GM23338 (cell line): ENCODE data around the gene GALM. TPM values are rescaled to one million over a fixed set of nuclear protein-coding genes. Genes with fewer than 3 reads are reported as not detected.
A peak's percentile ranks its signal among the peaks of the same experiment; 100 is the strongest.

Experiments used
- ATAC-seq: fragments of 200-7000 bp; cut with Tn5 transposase; 3 replicates; pipeline ENCODE4 v1.9.1; 2020
- DNase-seq: peaks from one replicate; pipeline ENCODE4 v3.0.0-alpha.2; 2015; ENCODE audit warnings: low spot score
- H2AFZ ChIP-seq: fragments of 200-600 bp; sonication (generic); 2 replicates; pipeline ENCODE4 v1.8.0; 2016; ENCODE audit warnings: antibody characterized with exemption, mild to moderate bottlenecking, moderate library complexity
- H3F3A ChIP-seq: fragments of 200-600 bp; sonication (generic); replicated peaks from 2 replicates; pipeline ENCODE4 v1.8.0; 2017; ENCODE audit warnings: antibody characterized with exemption, mixed run types, low read depth
- H3K27ac ChIP-seq: fragments of 200-600 bp; sonication (generic); 2 replicates; pipeline ENCODE4 v1.6.1; 2016; ENCODE audit warnings: low read depth
- H3K27me3 ChIP-seq: fragments of 200-600 bp; sonication (generic); 2 replicates; pipeline ENCODE4 v1.8.0; 2016; ENCODE audit warnings: mild to moderate bottlenecking, mixed run types, moderate library complexity; ENCODE audit not compliant: insufficient read depth
- H3K36me3 ChIP-seq: fragments of 200-600 bp; sonication (generic); 2 replicates; pipeline ENCODE4 v1.8.0; 2016; ENCODE audit warnings: mild to moderate bottlenecking; ENCODE audit not compliant: insufficient read depth
- H3K4me1 ChIP-seq: fragments of 200-600 bp; sonication (generic); 2 replicates; pipeline ENCODE4 v1.8.0; 2016; ENCODE audit warnings: mild to moderate bottlenecking, moderate library complexity; ENCODE audit not compliant: insufficient read depth
- H3K4me2 ChIP-seq: fragments of 200-600 bp; sonication (generic); 2 replicates; pipeline ENCODE4 v1.7.1; 2017; ENCODE audit warnings: mixed run types
- H3K4me3 ChIP-seq: fragments of 200-600 bp; sonication (generic); 2 replicates; pipeline ENCODE4 v1.6.1; 2016; ENCODE audit warnings: mixed run types
- H3K79me2 ChIP-seq: fragments of 200-600 bp; sonication (generic); replicated peaks from 2 replicates; pipeline ENCODE4 v1.8.0; 2017; ENCODE audit warnings: mild to moderate bottlenecking; ENCODE audit not compliant: insufficient read depth
- H3K9me2 ChIP-seq: fragments of 200-600 bp; sonication (generic); 2 replicates; pipeline ENCODE4 v1.8.0; 2017; ENCODE audit not compliant: insufficient read depth
- H4K20me1 ChIP-seq: fragments of 200-600 bp; sonication (generic); replicated peaks from 2 replicates; pipeline ENCODE4 v1.8.0; 2017; ENCODE audit warnings: mild to moderate bottlenecking; ENCODE audit not compliant: insufficient read depth
- H3K27ac Mint-ChIP-seq: 2 replicates; pipeline ENCODE4 v1.8.0; 2020; ENCODE audit warnings: inconsistent platforms, mild to moderate bottlenecking, moderate library complexity, mixed read lengths
- H3K27me3 Mint-ChIP-seq: 3 replicates; pipeline ENCODE4 v1.8.0; 2022; ENCODE audit warnings: low read depth, mild to moderate bottlenecking, moderate library complexity, mixed read lengths, inconsistent platforms; ENCODE audit not compliant: insufficient read depth, poor library complexity
- H3K36me3 Mint-ChIP-seq: 3 replicates; pipeline ENCODE4 v1.8.0; 2021; ENCODE audit warnings: low read depth, mild to moderate bottlenecking, inconsistent platforms, moderate library complexity, mixed read lengths
- H3K4me1 Mint-ChIP-seq: 3 replicates; pipeline ENCODE4 v1.8.0; 2020; ENCODE audit warnings: mild to moderate bottlenecking, inconsistent platforms, mixed read lengths
- H3K4me3 Mint-ChIP-seq: 3 replicates; pipeline ENCODE4 v1.8.0; 2021; ENCODE audit warnings: moderate library complexity, mild to moderate bottlenecking, inconsistent platforms, mixed read lengths
- H3K9me3 Mint-ChIP-seq: 3 replicates; pipeline ENCODE4 v1.8.0; 2020; ENCODE audit warnings: moderate library complexity, mild to moderate bottlenecking, inconsistent platforms, mixed read lengths
- CREB1 ChIP-seq: fragments of 250-450 bp; sonication (Bioruptor Pico); IDR thresholded peaks from 2 replicates; pipeline ENCODE4 v1.5.0; 2020; ENCODE audit warnings: low read depth, mild to moderate bottlenecking, moderate library complexity
- EZH2 ChIP-seq: fragments of 200-600 bp; sonication (generic); IDR thresholded peaks from one replicate; pipeline ENCODE4 v1.8.0; 2017; ENCODE audit warnings: antibody characterized with exemption, mild to moderate bottlenecking, low read depth; ENCODE audit not compliant: unreplicated experiment
- EZH2phosphoT487 ChIP-seq: fragments of 200-600 bp; sonication (generic); IDR thresholded peaks from one replicate; pipeline ENCODE4 v1.8.1; 2018; ENCODE audit warnings: antibody characterized with exemption; ENCODE audit not compliant: unreplicated experiment
- JUNB ChIP-seq: IDR thresholded peaks from one replicate; pipeline ENCODE4 v1.6.1; 2016; ENCODE audit warnings: antibody characterized with exemption; ENCODE audit not compliant: unreplicated experiment
- NANOG ChIP-seq: IDR thresholded peaks from 2 replicates; pipeline ENCODE4 v1.6.1; 2016; ENCODE audit warnings: antibody characterized with exemption, borderline replicate concordance
- POLR2AphosphoS5 ChIP-seq: IDR thresholded peaks from 2 replicates; pipeline ENCODE4 v1.6.1; 2016; ENCODE audit warnings: antibody characterized with exemption, low read depth
- STAT1 ChIP-seq: IDR thresholded peaks from one replicate; pipeline ENCODE4 v1.6.1; 2016; ENCODE audit warnings: antibody characterized with exemption; ENCODE audit not compliant: unreplicated experiment
- ZNF114 ChIP-seq: fragments of 250-450 bp; sonication (Bioruptor Pico); IDR thresholded peaks from 2 replicates; pipeline ENCODE4 v1.5.0; 2020; ENCODE audit warnings: mild to moderate bottlenecking, moderate library complexity
- ZNF331 ChIP-seq: fragments of 250-450 bp; sonication (Bioruptor Pico); IDR thresholded peaks from 2 replicates; pipeline ENCODE4 v1.5.0; 2020; ENCODE audit warnings: low read depth, mild to moderate bottlenecking, moderate library complexity
- polyA plus RNA-seq: library from polyadenylated mRNA; unstranded; fragments of >200 nt; fragmentation: Nextera tagmentation; extraction: Ambion mirVana; gene quantifications from 2 replicates; pipeline ENCODE4 v1.2.1, GENCODE V29; 2016
- total RNA-seq: library from RNA; depleted of rRNA; stranded (reverse); fragments of >200 nt; shearing (Covaris generic); gene quantifications from 2 replicates; pipeline ENCODE4 v1.2.3, GENCODE V29; 2014
- TF ChIP-seq, protein P1 (sequence below): IDR thresholded peaks from 2 replicates; pipeline ENCODE4 v1.6.1; 2016; ENCODE audit warnings: antibody characterized with exemption
- TF ChIP-seq, protein P2 (sequence below): IDR thresholded peaks from one replicate; pipeline ENCODE4 v1.6.1; 2018; ENCODE audit warnings: antibody characterized with exemption; ENCODE audit not compliant: unreplicated experiment
- TF ChIP-seq, protein P3 (sequence below): fragments of 250-450 bp; sonication (Bioruptor Pico); IDR thresholded peaks from 2 replicates; pipeline ENCODE4 v1.5.0; 2020; ENCODE audit warnings: mild to moderate bottlenecking, moderate library complexity
- TF ChIP-seq, protein P4 (sequence below), 2 experiments: fragments of 200-600 bp in 1 of 2; sonication (generic) in 1 of 2; conservative IDR thresholded peaks; 2 replicates each; pipeline versions ENCODE4 v1.5.1 to v1.6.1; 2016 to 2017; ENCODE audit warnings: antibody characterized with exemption in 2 of 2, low read depth in 2 of 2, mild to moderate bottlenecking in 2 of 2, moderate library complexity in 1 of 2

GALM gene
- total and polyA plus RNA-seq, 2 experiments from 2014 or later = 9.3 to 21.6 TPM

DNA sequence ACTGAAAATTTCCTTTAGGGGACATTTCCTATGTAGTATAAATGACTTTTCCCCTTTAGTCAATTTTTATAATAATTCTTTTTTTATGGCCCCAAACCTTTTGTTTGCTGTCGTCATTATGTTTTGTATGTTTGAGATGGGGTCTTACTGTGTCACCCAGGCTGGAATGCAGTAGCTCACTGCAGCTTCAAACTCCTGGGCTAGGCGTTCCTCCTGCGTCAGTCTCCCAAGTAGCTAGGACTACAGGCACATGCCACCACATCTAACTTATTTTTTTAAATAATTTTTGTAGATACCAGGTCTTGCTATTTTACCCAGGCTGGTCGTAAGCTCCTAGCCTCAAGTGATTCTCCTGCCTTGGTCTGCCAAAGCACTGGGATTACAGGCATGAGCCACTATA, 30.8 kb upstream of the GALM start:
- Histone ChIP-seq H3K79me2 (no peaks in the 10 kb centered on the region), H3K4me1 (no peaks in the 10 kb centered on the region; the same call in 1 of the 2 replicates), H3K4me2 (no peak overlapping the region), H3K27me3 (no peaks in the 10 kb centered on the region), H4K20me1 (no peaks in the 10 kb centered on the region), H3K9me2 (no peaks in the 10 kb centered on the region), H3K36me3 (no peaks in the 10 kb centered on the region), H3K27ac (no peak overlapping the region), H2AFZ (0 out of 2 replicates have a peak overlapping the region, but pooled peaks have one; percentile 28), H3K4me3 (no peak overlapping the region), H3F3A (no peaks in the 10 kb centered on the region)
- Mint-ChIP-seq H3K4me3 (no peak overlapping the region), H3K27me3 (peaks cover 1% of the 10 kb centered on the region), H3K27ac (no peak overlapping the region), H3K9me3 (no peaks in the 10 kb centered on the region; the same call in 2 of the 3 replicates), H3K36me3 (no peaks in the 10 kb centered on the region), H3K4me1 (no peaks in the 10 kb centered on the region)
- ATAC-seq = no peak
- DNase-seq = no peak
- TF ChIP-seq, protein P1, sequence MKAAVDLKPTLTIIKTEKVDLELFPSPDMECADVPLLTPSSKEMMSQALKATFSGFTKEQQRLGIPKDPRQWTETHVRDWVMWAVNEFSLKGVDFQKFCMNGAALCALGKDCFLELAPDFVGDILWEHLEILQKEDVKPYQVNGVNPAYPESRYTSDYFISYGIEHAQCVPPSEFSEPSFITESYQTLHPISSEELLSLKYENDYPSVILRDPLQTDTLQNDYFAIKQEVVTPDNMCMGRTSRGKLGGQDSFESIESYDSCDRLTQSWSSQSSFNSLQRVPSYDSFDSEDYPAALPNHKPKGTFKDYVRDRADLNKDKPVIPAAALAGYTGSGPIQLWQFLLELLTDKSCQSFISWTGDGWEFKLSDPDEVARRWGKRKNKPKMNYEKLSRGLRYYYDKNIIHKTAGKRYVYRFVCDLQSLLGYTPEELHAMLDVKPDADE = no peak
- TF ChIP-seq EZH2 (no peak), CREB1 (CRISPR knock-in tag) (no peak), ZNF331 (CRISPR knock-in tag) (no peak), EZH2phosphoT487 (no peak), STAT1 (no peak), NANOG (no peak), ZNF114 (CRISPR knock-in tag) (no peak), JUNB (no peak), POLR2AphosphoS5 (no peak)
- TF ChIP-seq, protein P2, sequence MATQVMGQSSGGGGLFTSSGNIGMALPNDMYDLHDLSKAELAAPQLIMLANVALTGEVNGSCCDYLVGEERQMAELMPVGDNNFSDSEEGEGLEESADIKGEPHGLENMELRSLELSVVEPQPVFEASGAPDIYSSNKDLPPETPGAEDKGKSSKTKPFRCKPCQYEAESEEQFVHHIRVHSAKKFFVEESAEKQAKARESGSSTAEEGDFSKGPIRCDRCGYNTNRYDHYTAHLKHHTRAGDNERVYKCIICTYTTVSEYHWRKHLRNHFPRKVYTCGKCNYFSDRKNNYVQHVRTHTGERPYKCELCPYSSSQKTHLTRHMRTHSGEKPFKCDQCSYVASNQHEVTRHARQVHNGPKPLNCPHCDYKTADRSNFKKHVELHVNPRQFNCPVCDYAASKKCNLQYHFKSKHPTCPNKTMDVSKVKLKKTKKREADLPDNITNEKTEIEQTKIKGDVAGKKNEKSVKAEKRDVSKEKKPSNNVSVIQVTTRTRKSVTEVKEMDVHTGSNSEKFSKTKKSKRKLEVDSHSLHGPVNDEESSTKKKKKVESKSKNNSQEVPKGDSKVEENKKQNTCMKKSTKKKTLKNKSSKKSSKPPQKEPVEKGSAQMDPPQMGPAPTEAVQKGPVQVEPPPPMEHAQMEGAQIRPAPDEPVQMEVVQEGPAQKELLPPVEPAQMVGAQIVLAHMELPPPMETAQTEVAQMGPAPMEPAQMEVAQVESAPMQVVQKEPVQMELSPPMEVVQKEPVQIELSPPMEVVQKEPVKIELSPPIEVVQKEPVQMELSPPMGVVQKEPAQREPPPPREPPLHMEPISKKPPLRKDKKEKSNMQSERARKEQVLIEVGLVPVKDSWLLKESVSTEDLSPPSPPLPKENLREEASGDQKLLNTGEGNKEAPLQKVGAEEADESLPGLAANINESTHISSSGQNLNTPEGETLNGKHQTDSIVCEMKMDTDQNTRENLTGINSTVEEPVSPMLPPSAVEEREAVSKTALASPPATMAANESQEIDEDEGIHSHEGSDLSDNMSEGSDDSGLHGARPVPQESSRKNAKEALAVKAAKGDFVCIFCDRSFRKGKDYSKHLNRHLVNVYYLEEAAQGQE = no peak
- TF ChIP-seq, protein P3, sequence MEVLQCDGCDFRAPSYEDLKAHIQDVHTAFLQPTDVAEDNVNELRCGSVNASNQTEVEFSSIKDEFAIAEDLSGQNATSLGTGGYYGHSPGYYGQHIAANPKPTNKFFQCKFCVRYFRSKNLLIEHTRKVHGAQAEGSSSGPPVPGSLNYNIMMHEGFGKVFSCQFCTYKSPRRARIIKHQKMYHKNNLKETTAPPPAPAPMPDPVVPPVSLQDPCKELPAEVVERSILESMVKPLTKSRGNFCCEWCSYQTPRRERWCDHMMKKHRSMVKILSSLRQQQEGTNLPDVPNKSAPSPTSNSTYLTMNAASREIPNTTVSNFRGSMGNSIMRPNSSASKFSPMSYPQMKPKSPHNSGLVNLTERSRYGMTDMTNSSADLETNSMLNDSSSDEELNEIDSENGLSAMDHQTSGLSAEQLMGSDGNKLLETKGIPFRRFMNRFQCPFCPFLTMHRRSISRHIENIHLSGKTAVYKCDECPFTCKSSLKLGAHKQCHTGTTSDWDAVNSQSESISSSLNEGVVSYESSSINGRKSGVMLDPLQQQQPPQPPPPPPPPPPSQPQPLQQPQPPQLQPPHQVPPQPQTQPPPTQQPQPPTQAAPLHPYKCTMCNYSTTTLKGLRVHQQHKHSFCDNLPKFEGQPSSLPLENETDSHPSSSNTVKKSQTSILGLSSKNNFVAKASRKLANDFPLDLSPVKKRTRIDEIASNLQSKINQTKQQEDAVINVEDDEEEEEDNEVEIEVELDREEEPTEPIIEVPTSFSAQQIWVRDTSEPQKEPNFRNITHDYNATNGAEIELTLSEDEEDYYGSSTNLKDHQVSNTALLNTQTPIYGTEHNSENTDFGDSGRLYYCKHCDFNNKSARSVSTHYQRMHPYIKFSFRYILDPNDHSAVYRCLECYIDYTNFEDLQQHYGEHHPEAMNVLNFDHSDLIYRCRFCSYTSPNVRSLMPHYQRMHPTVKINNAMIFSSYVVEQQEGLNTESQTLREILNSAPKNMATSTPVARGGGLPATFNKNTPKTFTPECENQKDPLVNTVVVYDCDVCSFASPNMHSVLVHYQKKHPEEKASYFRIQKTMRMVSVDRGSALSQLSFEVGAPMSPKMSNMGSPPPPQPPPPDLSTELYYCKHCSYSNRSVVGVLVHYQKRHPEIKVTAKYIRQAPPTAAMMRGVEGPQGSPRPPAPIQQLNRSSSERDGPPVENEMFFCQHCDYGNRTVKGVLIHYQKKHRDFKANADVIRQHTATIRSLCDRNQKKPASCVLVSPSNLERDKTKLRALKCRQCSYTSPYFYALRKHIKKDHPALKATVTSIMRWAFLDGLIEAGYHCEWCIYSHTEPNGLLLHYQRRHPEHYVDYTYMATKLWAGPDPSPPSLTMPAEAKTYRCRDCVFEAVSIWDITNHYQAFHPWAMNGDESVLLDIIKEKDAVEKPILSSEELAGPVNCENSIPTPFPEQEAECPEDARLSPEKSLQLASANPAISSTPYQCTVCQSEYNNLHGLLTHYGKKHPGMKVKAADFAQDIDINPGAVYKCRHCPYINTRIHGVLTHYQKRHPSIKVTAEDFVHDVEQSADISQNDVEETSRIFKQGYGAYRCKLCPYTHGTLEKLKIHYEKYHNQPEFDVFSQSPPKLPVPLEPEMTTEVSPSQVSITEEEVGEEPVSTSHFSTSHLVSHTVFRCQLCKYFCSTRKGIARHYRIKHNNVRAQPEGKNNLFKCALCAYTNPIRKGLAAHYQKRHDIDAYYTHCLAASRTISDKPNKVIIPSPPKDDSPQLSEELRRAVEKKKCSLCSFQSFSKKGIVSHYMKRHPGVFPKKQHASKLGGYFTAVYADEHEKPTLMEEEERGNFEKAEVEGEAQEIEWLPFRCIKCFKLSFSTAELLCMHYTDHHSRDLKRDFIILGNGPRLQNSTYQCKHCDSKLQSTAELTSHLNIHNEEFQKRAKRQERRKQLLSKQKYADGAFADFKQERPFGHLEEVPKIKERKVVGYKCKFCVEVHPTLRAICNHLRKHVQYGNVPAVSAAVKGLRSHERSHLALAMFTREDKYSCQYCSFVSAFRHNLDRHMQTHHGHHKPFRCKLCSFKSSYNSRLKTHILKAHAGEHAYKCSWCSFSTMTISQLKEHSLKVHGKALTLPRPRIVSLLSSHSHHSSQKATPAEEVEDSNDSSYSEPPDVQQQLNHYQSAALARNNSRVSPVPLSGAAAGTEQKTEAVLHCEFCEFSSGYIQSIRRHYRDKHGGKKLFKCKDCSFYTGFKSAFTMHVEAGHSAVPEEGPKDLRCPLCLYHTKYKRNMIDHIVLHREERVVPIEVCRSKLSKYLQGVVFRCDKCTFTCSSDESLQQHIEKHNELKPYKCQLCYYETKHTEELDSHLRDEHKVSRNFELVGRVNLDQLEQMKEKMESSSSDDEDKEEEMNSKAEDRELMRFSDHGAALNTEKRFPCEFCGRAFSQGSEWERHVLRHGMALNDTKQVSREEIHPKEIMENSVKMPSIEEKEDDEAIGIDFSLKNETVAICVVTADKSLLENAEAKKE (CRISPR knock-in tag) = no peak
- TF ChIP-seq, protein P4, sequence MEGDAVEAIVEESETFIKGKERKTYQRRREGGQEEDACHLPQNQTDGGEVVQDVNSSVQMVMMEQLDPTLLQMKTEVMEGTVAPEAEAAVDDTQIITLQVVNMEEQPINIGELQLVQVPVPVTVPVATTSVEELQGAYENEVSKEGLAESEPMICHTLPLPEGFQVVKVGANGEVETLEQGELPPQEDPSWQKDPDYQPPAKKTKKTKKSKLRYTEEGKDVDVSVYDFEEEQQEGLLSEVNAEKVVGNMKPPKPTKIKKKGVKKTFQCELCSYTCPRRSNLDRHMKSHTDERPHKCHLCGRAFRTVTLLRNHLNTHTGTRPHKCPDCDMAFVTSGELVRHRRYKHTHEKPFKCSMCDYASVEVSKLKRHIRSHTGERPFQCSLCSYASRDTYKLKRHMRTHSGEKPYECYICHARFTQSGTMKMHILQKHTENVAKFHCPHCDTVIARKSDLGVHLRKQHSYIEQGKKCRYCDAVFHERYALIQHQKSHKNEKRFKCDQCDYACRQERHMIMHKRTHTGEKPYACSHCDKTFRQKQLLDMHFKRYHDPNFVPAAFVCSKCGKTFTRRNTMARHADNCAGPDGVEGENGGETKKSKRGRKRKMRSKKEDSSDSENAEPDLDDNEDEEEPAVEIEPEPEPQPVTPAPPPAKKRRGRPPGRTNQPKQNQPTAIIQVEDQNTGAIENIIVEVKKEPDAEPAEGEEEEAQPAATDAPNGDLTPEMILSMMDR (conservative IDR thresholded peaks at IDR 0.05; ENCODE audit: low read depth in 2 of 2) = no peak
